DND-41 (cell line): ENCODE data around the gene FRMD3.

ENCODE experiments used
- ATAC-seq: fragments of 200-7000 bp; cut with Tn5 transposase; 3 replicates; pipeline ENCODE4 v1.9.1; 2021; ENCODE audit warnings: low read depth; ENCODE audit not compliant: insufficient read depth
- DNase-seq: peaks from one replicate; pipeline ENCODE4 v3.0.0-alpha.2; 2020
- H2AFZ ChIP-seq: 2 replicates; pipeline ENCODE4 v1.6.0; 2012; ENCODE audit warnings: low read depth, low read length
- H3K27ac ChIP-seq: 2 replicates; pipeline ENCODE4 v1.5.1; 2012; ENCODE audit warnings: low read length, inconsistent platforms
- H3K27me3 ChIP-seq: fragments of 200-600 bp; sonication (generic); 2 replicates; pipeline ENCODE4 v1.6.0; 2012; ENCODE audit warnings: low read length, mild to moderate bottlenecking, inconsistent platforms; ENCODE audit not compliant: insufficient read depth, poor library complexity
- H3K36me3 ChIP-seq: 2 replicates; pipeline ENCODE4 v1.5.1; 2012; ENCODE audit warnings: low read length, inconsistent platforms; ENCODE audit not compliant: insufficient read depth
- H3K4me1 ChIP-seq: 2 replicates; pipeline ENCODE4 v1.5.1; 2012; ENCODE audit warnings: mild to moderate bottlenecking, low read length; ENCODE audit not compliant: insufficient read depth
- H3K4me2 ChIP-seq: 2 replicates; pipeline ENCODE4 v1.6.0; 2012; ENCODE audit warnings: mild to moderate bottlenecking, moderate library complexity, low read length, inconsistent platforms; ENCODE audit not compliant: insufficient read depth
- H3K4me3 ChIP-seq, 2 experiments: fragments of 200-600 bp in 1 of 2; shearing (Covaris generic) in 1 of 2; 2 replicates each; pipeline ENCODE4 v1.5.1; 2012 to 2016; ENCODE audit warnings: inconsistent platforms in 2 of 2, low read length in 2 of 2, mild to moderate bottlenecking in 2 of 2, low read depth in 1 of 2, moderate library complexity in 1 of 2
- H3K79me2 ChIP-seq: 2 replicates; pipeline ENCODE4 v1.6.0; 2012; ENCODE audit warnings: low read length, inconsistent platforms; ENCODE audit not compliant: insufficient read depth
- H3K9ac ChIP-seq: 2 replicates; pipeline ENCODE4 v1.6.0; 2012; ENCODE audit warnings: low read depth, mild to moderate bottlenecking, inconsistent platforms, low read length, moderate library complexity
- H3K9me3 ChIP-seq: 2 replicates; pipeline ENCODE4 v1.5.1; 2012; ENCODE audit warnings: low read length, moderate library complexity, mild to moderate bottlenecking, inconsistent platforms; ENCODE audit not compliant: insufficient read depth, severe bottlenecking
- H4K20me1 ChIP-seq: 2 replicates; pipeline ENCODE4 v1.6.0; 2012; ENCODE audit warnings: low read length; ENCODE audit not compliant: insufficient read depth
- CTCF ChIP-seq: IDR thresholded peaks from 2 replicates; pipeline ENCODE4 v1.5.1; 2012; ENCODE audit warnings: borderline replicate concordance, low read length, moderate library complexity, mild to moderate bottlenecking; ENCODE audit not compliant: poor library complexity, severe bottlenecking; ENCODE audit errors: extremely low read depth
- EZH2 ChIP-seq: IDR thresholded peaks from 3 replicates; pipeline ENCODE4 v1.6.1; 2012; ENCODE audit warnings: borderline replicate concordance, low read depth, mild to moderate bottlenecking, moderate library complexity, low read length, inconsistent platforms; ENCODE audit not compliant: severe bottlenecking

The FRMD3 gene

GRCh38 chr9:83299094-83299493, 239.1 kb downstream of the FRMD3 start:
- Histone ChIP-seq H3K79me2 (no peaks in the 10 kb centered on the region), H2AFZ (no peak overlapping the region), H3K9ac (no peak overlapping the region), H4K20me1 (no peaks in the 10 kb centered on the region), H3K4me1 (no peaks in the 10 kb centered on the region), H3K4me2 (no peak overlapping the region), H3K27me3 (no peaks in the 10 kb centered on the region), H3K36me3 (no peaks in the 10 kb centered on the region), H3K9me3 (no peaks in the 10 kb centered on the region), H3K27ac (no peak overlapping the region), H3K4me3 (no peak overlapping the region)
- TF ChIP-seq EZH2 (no peak), CTCF (no peak)
- no peak for ATAC-seq
- no peak for DNase-seq

GRCh38 chr9:83296123-83296522, 242.1 kb downstream of the FRMD3 start:
- Histone ChIP-seq H3K27ac (no peak overlapping the region), H3K4me3 (no peak overlapping the region), H4K20me1 (no peaks in the 10 kb centered on the region), H3K4me1 (no peaks in the 10 kb centered on the region), H3K9me3 (no peaks in the 10 kb centered on the region), H3K27me3 (no peaks in the 10 kb centered on the region), H3K9ac (no peak overlapping the region), H3K36me3 (no peaks in the 10 kb centered on the region), H3K79me2 (no peaks in the 10 kb centered on the region), H3K4me2 (no peak overlapping the region), H2AFZ (no peak overlapping the region)
- no peak for TF ChIP-seq EZH2
- no peak for TF ChIP-seq CTCF
- DNase-seq (peak; percentile 67), ATAC-seq (peak; percentile 95)

- Histone ChIP-seq H3K4me1 (no peaks in the 10 kb centered on the region), H3K4me3 (no peak overlapping the region), H3K36me3 (no peaks in the 10 kb centered on the region), H3K9me3 (no peaks in the 10 kb centered on the region), H3K27me3 (no peaks in the 10 kb centered on the region), H3K79me2 (no peaks in the 10 kb centered on the region), H2AFZ (no peak overlapping the region), H3K9ac (no peak overlapping the region), H4K20me1 (no peaks in the 10 kb centered on the region), H3K27ac (no peak overlapping the region), H3K4me2 (no peak overlapping the region)
- no peak for ATAC-seq
- no peak for DNase-seq
- no peak for TF ChIP-seq CTCF
- no peak for TF ChIP-seq EZH2
These were observed 243.4 kb downstream of the FRMD3 start for GRCh38 chr9:83294816-83295215.

- Histone ChIP-seq H3K4me2 (no peak overlapping the region), H3K36me3 (no peaks in the 10 kb centered on the region), H3K79me2 (no peaks in the 10 kb centered on the region), H3K4me3 (no peak overlapping the region), H3K4me1 (no peaks in the 10 kb centered on the region), H3K27me3 (no peaks in the 10 kb centered on the region), H3K9ac (no peak overlapping the region), H3K9me3 (no peaks in the 10 kb centered on the region), H4K20me1 (no peaks in the 10 kb centered on the region), H2AFZ (no peak overlapping the region), H3K27ac (no peak overlapping the region)
- ATAC-seq (no peak), DNase-seq (no peak)
- no peak for TF ChIP-seq EZH2
- TF ChIP-seq CTCF: no peak
These were observed 247.0 kb downstream of the FRMD3 start for GRCh38 chr9:83291196-83291595.
